SJSA1 (cell line): ENCODE measurements around the gene RPS28. TPM values are rescaled to one million over a fixed set of nuclear protein-coding genes. Genes with fewer than 3 reads are reported as not detected.
"Not testable (repeated sequence)": the region's sequence is repeated elsewhere in the genome, so short reads cannot be mapped to it uniquely, and the experiment has no call there.

Experiments
- DNase-seq, 2 experiments: peaks; one replicate each; pipeline ENCODE4 v3.0.0-alpha.2; 2015 to 2020; ENCODE audit warnings: low spot score in 2 of 2, low read depth in 1 of 2
- H3K27ac ChIP-seq: fragments of 250-450 bp; sonication (Bioruptor Pico); 2 replicates; pipeline ENCODE4 v1.5.1; 2020; ENCODE audit warnings: mild to moderate bottlenecking, moderate library complexity
- H3K27me3 ChIP-seq: fragments of 250-450 bp; sonication (Bioruptor Pico); replicated peaks from 2 replicates; pipeline ENCODE4 v1.5.1; 2020; ENCODE audit warnings: mild to moderate bottlenecking, moderate library complexity
- H3K36me3 ChIP-seq: fragments of 250-450 bp; sonication (Bioruptor Pico); 2 replicates; pipeline ENCODE4 v1.5.1; 2020; ENCODE audit warnings: mild to moderate bottlenecking
- H3K4me1 ChIP-seq: fragments of 250-450 bp; sonication (Bioruptor Pico); replicated peaks from 2 replicates; pipeline ENCODE4 v1.6.1; 2021; ENCODE audit warnings: mild to moderate bottlenecking
- H3K4me3 ChIP-seq: fragments of 250-450 bp; sonication (Bioruptor Pico); 2 replicates; pipeline ENCODE4 v1.5.1; 2020; ENCODE audit warnings: mild to moderate bottlenecking
- H3K9me3 ChIP-seq: fragments of 250-450 bp; sonication (Bioruptor Pico); replicated peaks from 2 replicates; pipeline ENCODE4 v1.5.1; 2020; ENCODE audit warnings: mild to moderate bottlenecking
- total RNA-seq: library from RNA; depleted of rRNA; stranded (reverse); fragments of >200 nt; shearing (Covaris generic); gene quantifications from 2 replicates; pipeline ENCODE4 v1.2.3, GENCODE V29; 2014

The RPS28 gene
- total RNA-seq, 1 experiment from 2014 or later = 220 TPM

DNA sequence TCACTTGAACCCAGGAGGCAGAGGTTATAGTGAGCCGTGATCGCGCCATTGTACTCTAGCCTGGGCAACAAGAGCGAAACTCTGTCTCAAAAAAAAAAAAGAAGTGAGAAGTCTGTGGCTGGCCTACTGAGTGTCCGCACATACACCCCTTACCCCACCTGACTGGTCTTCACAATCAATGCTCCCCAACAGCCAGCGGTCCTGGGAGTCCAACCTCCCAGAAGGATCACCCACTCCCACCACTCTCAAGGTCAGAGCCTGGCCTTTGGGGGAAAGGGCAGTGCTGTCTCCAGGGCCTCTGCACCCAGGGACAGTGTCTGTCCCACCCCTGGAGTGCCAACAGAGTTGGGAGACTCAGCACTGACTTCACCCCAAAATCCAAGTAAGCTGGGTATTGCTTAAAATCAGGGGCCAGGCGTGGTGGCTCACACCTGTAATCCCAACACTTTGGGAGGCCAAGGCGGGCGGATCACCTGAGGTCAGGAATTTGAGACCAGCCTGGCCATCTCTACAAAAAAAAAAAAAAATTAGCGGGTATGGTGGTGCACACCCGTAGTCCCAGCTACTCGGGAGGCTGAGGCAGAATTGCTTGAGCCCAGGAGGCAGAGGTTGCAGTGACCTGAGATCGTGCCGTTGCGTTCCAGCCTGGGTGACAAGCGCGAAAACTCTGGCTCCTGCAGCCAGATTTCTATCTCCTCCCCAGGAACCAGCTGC is 10.8 kb upstream of the RPS28 start:
- peaks cover 43% of the 10 kb centered on the region for H3K36me3 ChIP-seq
- H3K9me3 ChIP-seq = 0 out of 2 replicates have a peak, but pooled peaks cover 3% of the 10 kb centered on the region
- H3K4me1 ChIP-seq = peaks cover 15% of the 10 kb centered on the region
- no peaks in the 10 kb centered on the region for H3K27me3 ChIP-seq
- H3K4me3 ChIP-seq = no peak overlapping the region
- H3K27ac ChIP-seq = no peak overlapping the region
- DNase-seq = peak in 1 of 2 experiments; percentile 25

- DNase-seq = peak in 1 of 2 experiments; percentile 22
- Histone ChIP-seq H3K27me3 (no peaks in the 10 kb centered on the region), H3K27ac (no peak overlapping the region), H3K4me1 (peaks cover 15% of the 10 kb centered on the region), H3K36me3 (peaks cover 55% of the 10 kb centered on the region), H3K4me3 (no peak overlapping the region), H3K9me3 (0 out of 2 replicates have a peak, but pooled peaks cover 3% of the 10 kb centered on the region)
Measured at GRCh38 chr19:8311461-8312260, 9.6 kb upstream of the RPS28 start.

- not testable (repeated sequence) for H3K27me3 ChIP-seq, DNase-seq, H3K4me1 ChIP-seq, H3K27ac ChIP-seq, H3K9me3 ChIP-seq, H3K4me3 ChIP-seq
- H3K36me3 ChIP-seq = peaks cover 63% of the 10 kb centered on the region
Measured at GRCh38 chr19:8314981-8315640, 6.2 kb upstream of the RPS28 start.

GRCh38 chr19:8316351-8317125 is 4.8 kb upstream of the RPS28 start:
- peaks cover 54% of the 10 kb centered on the region for H3K36me3 ChIP-seq
- H3K27me3 ChIP-seq = no peaks in the 10 kb centered on the region
- H3K4me3 ChIP-seq = no peak overlapping the region
- H3K27ac ChIP-seq = no peak overlapping the region
- peaks cover 7% of the 10 kb centered on the region for H3K4me1 ChIP-seq
- no peaks in the 10 kb centered on the region for H3K9me3 ChIP-seq
- no peak for DNase-seq

- H3K27ac ChIP-seq, DNase-seq, H3K9me3 ChIP-seq, H3K27me3 ChIP-seq, H3K4me3 ChIP-seq: not testable (repeated sequence)
- Histone ChIP-seq H3K36me3 (peaks cover 59% of the 10 kb centered on the region), H3K4me1 (peaks cover 21% of the 10 kb centered on the region)
Measured at GRCh38 chr19:8318835-8319234, 2.5 kb upstream of the RPS28 start.

GRCh38 chr19:8319807-8320520 is 1.3 kb upstream of the RPS28 start:
- Histone ChIP-seq H3K36me3 (peaks cover 59% of the 10 kb centered on the region), H3K4me1 (peaks cover 21% of the 10 kb centered on the region), H3K9me3 (no peaks in the 10 kb centered on the region), H3K27me3 (no peaks in the 10 kb centered on the region), H3K4me3 (peak overlapping the region; percentile 72), H3K27ac (no peak overlapping the region)
- no peak for DNase-seq

DNA sequence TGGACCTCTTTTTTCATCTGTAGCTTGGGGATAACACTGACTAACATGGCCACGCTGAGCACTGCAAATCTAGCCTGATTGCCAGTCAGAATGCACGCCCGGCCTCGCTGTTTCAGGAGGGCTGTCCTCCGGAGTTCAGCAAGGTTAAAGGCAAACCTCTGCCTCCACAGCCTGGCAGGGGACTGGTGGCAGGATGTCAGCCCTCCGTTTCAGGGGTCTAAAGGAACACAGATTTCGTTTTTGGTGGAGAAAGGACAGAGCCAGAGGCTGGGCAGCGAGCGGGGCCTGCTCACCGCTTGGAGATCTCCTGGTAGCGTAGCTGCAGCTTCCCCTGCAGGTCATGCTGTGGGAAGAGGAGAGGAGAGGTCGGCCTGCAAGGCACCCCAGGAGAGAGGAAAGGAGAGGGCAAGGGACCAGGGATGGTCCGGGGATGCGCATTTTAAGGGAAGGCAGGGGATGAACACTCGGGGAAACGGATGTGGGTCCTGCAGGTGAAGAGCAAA is 681 bp upstream of the RPS28 start:
- no peak for DNase-seq
- Histone ChIP-seq H3K4me3 (peak overlapping the region; percentile 72), H3K36me3 (peaks cover 58% of the 10 kb centered on the region), H3K4me1 (peaks cover 21% of the 10 kb centered on the region), H3K27ac (peak overlapping the region; percentile 74), H3K9me3 (no peaks in the 10 kb centered on the region), H3K27me3 (no peaks in the 10 kb centered on the region)

GRCh38 chr19:8321986-8322637 is 816 bp downstream of the RPS28 start:
- Histone ChIP-seq H3K36me3 (peaks cover 45% of the 10 kb centered on the region), H3K9me3 (peaks cover 3% of the 10 kb centered on the region; the same call in 1 of the 2 replicates), H3K4me3 (peak overlapping the region; percentile 72), H3K27ac (peak overlapping the region; percentile 74), H3K4me1 (peaks cover 21% of the 10 kb centered on the region), H3K27me3 (no peaks in the 10 kb centered on the region)
- no peak for DNase-seq

GRCh38 chr19:8322638-8322997 is 1.3 kb downstream of the RPS28 start:
- H3K27ac ChIP-seq = no peak overlapping the region
- DNase-seq = no peak

DNA sequence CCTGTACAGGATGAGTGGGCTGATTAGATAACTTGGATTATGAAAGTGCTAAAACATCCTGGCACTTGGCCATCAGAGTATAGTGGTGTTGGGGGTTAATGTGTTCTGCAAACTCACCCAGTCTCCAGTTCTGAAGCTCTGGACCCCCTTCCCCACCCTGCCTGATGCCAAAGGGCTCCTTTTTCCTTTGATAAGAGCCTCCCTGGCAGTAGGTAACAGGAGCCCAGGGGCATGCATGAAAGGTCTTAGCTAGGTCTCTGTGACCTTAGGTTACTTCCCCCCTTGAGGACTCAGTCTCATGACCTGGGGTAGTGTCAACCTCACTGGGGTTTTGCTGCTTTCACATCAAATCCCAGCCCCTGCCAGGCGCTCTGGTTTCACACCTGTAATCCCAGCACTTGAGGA is 2.5 kb downstream of the RPS28 start:
- no peak for DNase-seq
- no peak overlapping the region for H3K4me3 ChIP-seq
- H3K36me3 ChIP-seq = peaks cover 36% of the 10 kb centered on the region
- H3K4me1 ChIP-seq = peaks cover 21% of the 10 kb centered on the region
- no peaks in the 10 kb centered on the region for H3K27me3 ChIP-seq
- peaks cover 3% of the 10 kb centered on the region; the same call in 1 of the 2 replicates for H3K9me3 ChIP-seq
- H3K27ac ChIP-seq = no peak overlapping the region

More at GRCh38 chr19:8322638-8322997, 1.3 kb downstream of the RPS28 start:
- H3K4me1 ChIP-seq = peaks cover 21% of the 10 kb centered on the region
- no peaks in the 10 kb centered on the region for H3K27me3 ChIP-seq
- peaks cover 3% of the 10 kb centered on the region; the same call in 1 of the 2 replicates for H3K9me3 ChIP-seq
- H3K36me3 ChIP-seq = peaks cover 42% of the 10 kb centered on the region
- peak overlapping the region; percentile 72 for H3K4me3 ChIP-seq

- no peak for DNase-seq
- H3K27me3 ChIP-seq = no peaks in the 10 kb centered on the region
- H3K4me3 ChIP-seq = no peak overlapping the region
- peaks cover 21% of the 10 kb centered on the region for H3K4me1 ChIP-seq
- no peak overlapping the region for H3K27ac ChIP-seq
- H3K9me3 ChIP-seq = peaks cover 3% of the 10 kb centered on the region; the same call in 1 of the 2 replicates
- H3K36me3 ChIP-seq = peaks cover 36% of the 10 kb centered on the region
Measured at GRCh38 chr19:8324186-8325050, 3.1 kb downstream of the RPS28 start.
